Measurements from ENCODE around the gene PLCG1.
A peak's percentile ranks its signal among the peaks of the same experiment; 100 is the strongest.

PLCG1 gene

DNA sequence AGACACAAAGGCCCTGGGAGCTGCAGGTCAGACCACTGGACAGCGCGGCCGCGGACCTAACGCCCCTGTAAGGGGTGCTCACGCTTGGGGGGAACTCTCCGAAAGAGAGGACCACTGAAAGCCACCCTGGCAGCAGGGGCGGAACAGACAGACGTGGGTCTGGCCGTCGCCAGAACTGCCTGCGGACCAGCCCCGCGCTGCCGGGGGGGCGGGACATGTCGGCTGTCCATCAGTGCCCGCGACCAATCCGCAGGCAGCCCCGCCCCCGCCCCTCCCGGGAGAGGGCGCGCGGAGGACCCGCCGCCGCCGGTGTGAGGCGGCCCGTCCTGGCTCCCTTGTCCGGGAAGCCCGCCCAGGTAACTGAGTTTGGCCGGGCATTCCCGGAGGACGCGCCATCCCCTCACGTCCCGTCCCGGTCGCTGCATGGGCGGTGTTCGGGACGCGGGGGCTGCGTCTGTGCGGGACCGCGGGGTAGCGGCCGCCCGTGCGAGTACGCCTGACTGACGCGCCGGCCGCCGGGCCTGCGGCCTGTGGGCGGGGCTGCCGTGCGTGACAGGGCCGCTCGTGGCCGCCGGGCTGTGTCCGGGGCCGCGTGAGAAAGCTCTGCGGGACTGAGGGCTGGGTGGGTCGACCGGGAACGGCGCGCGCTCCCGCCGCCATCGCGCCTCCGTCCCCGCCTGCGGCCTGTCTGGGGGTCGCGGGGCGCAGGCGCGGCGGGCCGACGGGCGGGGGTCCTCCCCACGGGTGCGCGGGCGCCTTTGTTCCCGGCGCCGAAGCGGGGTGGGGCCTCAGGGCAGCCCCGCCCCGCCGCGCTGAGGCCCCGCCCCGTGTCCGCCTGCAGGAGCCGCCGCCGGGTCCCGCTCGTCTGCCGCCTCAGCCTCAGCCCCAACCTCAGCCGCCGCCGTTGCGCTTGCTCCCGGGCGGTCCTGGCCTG, at the start of gene PLCG1:
Gene PLCG1, plus strand, starts transcription at position 864 of the 934 bp plus-strand sequence. CDS start 99 bp downstream, outside the sequence.
- Histone ChIP-seq H3K4me2 (ENCODE audit: low read length) (peak within 1 kb of the TSS; percentile 93), H2AFZ (ENCODE audit: low read depth, low read length) (peak within 1 kb of the TSS; percentile 80), H4K20me1 (ENCODE audit: insufficient read depth, low read length) (peaks cover 38% of the 10 kb centered on the region), H3K4me1 (ENCODE audit: low read length) (peaks cover 67% of the 10 kb centered on the region), H3K4me3 (ENCODE audit: low read length) (peak within 1 kb of the TSS; percentile 82), H3K36me3 (replicated peaks; ENCODE audit: low read depth, low read length) (no peaks in the 10 kb centered on the region), H3K9ac (ENCODE audit: low read length) (peak within 1 kb of the TSS; percentile 81), H3K9me3 (ENCODE audit: insufficient read depth, low read length) (no peaks in the 10 kb centered on the region), H3K27me3 (ENCODE audit: low read depth, low read length) (no peaks in the 10 kb centered on the region), H3K79me2 (ENCODE audit: low read length) (peaks cover 46% of the 10 kb centered on the region), H3K27ac (ENCODE audit: low read length) (peak within 1 kb of the TSS; percentile 51)
- TF ChIP-seq EZH2phosphoT487 (IDR thresholded peaks at IDR 0.05; ENCODE audit: low read depth): no peak
- TF ChIP-seq, protein P1, sequence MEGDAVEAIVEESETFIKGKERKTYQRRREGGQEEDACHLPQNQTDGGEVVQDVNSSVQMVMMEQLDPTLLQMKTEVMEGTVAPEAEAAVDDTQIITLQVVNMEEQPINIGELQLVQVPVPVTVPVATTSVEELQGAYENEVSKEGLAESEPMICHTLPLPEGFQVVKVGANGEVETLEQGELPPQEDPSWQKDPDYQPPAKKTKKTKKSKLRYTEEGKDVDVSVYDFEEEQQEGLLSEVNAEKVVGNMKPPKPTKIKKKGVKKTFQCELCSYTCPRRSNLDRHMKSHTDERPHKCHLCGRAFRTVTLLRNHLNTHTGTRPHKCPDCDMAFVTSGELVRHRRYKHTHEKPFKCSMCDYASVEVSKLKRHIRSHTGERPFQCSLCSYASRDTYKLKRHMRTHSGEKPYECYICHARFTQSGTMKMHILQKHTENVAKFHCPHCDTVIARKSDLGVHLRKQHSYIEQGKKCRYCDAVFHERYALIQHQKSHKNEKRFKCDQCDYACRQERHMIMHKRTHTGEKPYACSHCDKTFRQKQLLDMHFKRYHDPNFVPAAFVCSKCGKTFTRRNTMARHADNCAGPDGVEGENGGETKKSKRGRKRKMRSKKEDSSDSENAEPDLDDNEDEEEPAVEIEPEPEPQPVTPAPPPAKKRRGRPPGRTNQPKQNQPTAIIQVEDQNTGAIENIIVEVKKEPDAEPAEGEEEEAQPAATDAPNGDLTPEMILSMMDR (IDR thresholded peaks at IDR 0.05; ENCODE audit: low read depth, low read length): no peak

DNA sequence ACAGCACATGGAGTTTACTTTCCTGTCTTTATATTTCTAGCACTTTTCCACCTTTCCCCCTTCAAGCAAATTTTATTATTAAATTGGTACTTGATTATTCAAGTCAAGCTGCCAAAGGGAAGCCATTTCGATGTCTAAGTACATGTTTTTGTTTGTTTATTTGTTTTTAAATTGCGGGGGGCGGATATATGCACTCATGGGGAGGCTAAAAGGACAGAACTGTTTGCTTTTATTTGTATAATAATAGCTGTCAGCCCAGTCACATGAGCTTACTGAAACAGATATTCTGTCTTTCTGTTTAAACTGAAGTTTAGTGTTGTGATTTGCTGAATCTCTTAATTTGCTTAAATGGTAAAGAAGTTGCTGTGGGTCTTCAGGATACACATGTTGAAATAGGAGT, 49.6 kb upstream of the PLCG1 start:
- peaks cover 14% of the 10 kb centered on the region; the same call in 1 of the 2 replicates for H4K20me1 ChIP-seq (ENCODE audit: insufficient read depth, low read length)
- H3K9me3 ChIP-seq (ENCODE audit: insufficient read depth, low read length): no peaks in the 10 kb centered on the region
- TF ChIP-seq, protein P1 (IDR thresholded peaks at IDR 0.05; ENCODE audit: low read depth, low read length): no peak
- TF ChIP-seq EZH2phosphoT487 (IDR thresholded peaks at IDR 0.05; ENCODE audit: low read depth): no peak
- no peak overlapping the region for H3K4me3 ChIP-seq (ENCODE audit: low read length)
- H3K27me3 ChIP-seq (ENCODE audit: low read depth, low read length): no peaks in the 10 kb centered on the region
- no peak overlapping the region for H3K4me2 ChIP-seq (ENCODE audit: low read length)
- no peak overlapping the region for H3K27ac ChIP-seq (ENCODE audit: low read length)
- peaks cover 23% of the 10 kb centered on the region for H3K4me1 ChIP-seq (ENCODE audit: low read length)
- no peak overlapping the region for H2AFZ ChIP-seq (ENCODE audit: low read depth, low read length)
- H3K79me2 ChIP-seq (ENCODE audit: low read length): peaks cover 25% of the 10 kb centered on the region
- peaks cover 74% of the 10 kb centered on the region for H3K36me3 ChIP-seq (replicated peaks; ENCODE audit: low read depth, low read length)
- H3K9ac ChIP-seq (ENCODE audit: low read length): no peak overlapping the region

DNA sequence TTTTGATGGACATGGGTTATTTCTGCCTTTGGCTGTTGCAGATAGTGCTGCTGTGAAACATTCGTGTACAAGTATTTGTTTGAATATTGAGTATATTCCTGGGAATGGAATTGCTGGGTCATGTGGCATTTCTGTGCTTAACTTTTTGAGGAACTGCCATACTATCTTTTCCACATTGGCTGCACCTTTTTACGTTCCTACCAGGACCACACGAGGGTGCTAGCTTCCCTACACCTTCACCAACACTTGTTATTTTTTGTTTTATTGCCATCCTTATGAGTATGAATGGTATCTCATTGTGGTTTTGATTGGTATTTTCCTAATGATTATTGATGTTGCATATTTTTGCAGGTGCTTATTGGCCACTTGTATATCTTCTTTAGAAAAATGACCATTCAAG, 47.8 kb upstream of the PLCG1 start:
- TF ChIP-seq, protein P1 (IDR thresholded peaks at IDR 0.05; ENCODE audit: low read depth, low read length): peak; percentile 40
- no peak for TF ChIP-seq EZH2phosphoT487 (IDR thresholded peaks at IDR 0.05; ENCODE audit: low read depth)
- Histone ChIP-seq H3K4me3 (ENCODE audit: low read length) (no peak overlapping the region), H3K36me3 (replicated peaks; ENCODE audit: low read depth, low read length) (peaks cover 65% of the 10 kb centered on the region), H3K9me3 (ENCODE audit: insufficient read depth, low read length) (no peaks in the 10 kb centered on the region), H3K4me2 (ENCODE audit: low read length) (no peak overlapping the region), H2AFZ (ENCODE audit: low read depth, low read length) (no peak overlapping the region), H4K20me1 (ENCODE audit: insufficient read depth, low read length) (peaks cover 18% of the 10 kb centered on the region; the same call in 1 of the 2 replicates), H3K79me2 (ENCODE audit: low read length) (peaks cover 25% of the 10 kb centered on the region), H3K27ac (ENCODE audit: low read length) (no peak overlapping the region), H3K4me1 (ENCODE audit: low read length) (peaks cover 23% of the 10 kb centered on the region), H3K27me3 (ENCODE audit: low read depth, low read length) (no peaks in the 10 kb centered on the region), H3K9ac (ENCODE audit: low read length) (no peak overlapping the region)

DNA sequence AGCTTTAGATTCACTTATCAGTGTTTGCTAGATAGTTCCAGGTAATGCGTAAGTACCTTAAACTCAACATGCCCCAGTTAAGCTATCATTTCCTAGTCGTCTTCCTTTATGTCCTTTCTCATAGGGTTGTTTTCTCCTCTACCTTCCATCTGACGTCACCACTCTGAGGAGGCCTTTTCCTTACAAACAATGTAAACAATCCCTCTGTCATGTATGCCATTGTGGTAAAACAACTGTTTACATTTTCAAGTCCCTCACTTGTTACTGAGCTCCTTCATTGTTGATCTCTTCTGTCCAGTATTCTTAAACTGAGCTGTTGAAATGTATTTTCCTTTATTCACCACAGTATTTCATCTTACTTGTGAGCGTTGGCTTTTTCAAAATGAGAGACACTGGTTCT, 45.4 kb upstream of the PLCG1 start:
- Histone ChIP-seq H3K27ac (ENCODE audit: low read length) (no peak overlapping the region), H2AFZ (ENCODE audit: low read depth, low read length) (no peak overlapping the region)

More for the DNA sequence above, 45.4 kb upstream of the PLCG1 start:
- H4K20me1 ChIP-seq (ENCODE audit: insufficient read depth, low read length): peaks cover 16% of the 10 kb centered on the region
- H3K79me2 ChIP-seq (ENCODE audit: low read length): peaks cover 23% of the 10 kb centered on the region
- H3K9ac ChIP-seq (ENCODE audit: low read length): no peak overlapping the region
- H3K4me1 ChIP-seq (ENCODE audit: low read length): peaks cover 35% of the 10 kb centered on the region
- H3K27me3 ChIP-seq (ENCODE audit: low read depth, low read length): no peaks in the 10 kb centered on the region
- H3K9me3 ChIP-seq (ENCODE audit: insufficient read depth, low read length): no peaks in the 10 kb centered on the region
- H3K4me3 ChIP-seq (ENCODE audit: low read length): no peak overlapping the region
- TF ChIP-seq, protein P1 (IDR thresholded peaks at IDR 0.05; ENCODE audit: low read depth, low read length): no peak
- no peak for TF ChIP-seq EZH2phosphoT487 (IDR thresholded peaks at IDR 0.05; ENCODE audit: low read depth)
- peaks cover 57% of the 10 kb centered on the region for H3K36me3 ChIP-seq (replicated peaks; ENCODE audit: low read depth, low read length)
- H3K4me2 ChIP-seq (ENCODE audit: low read length): no peak overlapping the region
